Measurements from ENCODE around the gene MACF1.

The MACF1 gene

DNA sequence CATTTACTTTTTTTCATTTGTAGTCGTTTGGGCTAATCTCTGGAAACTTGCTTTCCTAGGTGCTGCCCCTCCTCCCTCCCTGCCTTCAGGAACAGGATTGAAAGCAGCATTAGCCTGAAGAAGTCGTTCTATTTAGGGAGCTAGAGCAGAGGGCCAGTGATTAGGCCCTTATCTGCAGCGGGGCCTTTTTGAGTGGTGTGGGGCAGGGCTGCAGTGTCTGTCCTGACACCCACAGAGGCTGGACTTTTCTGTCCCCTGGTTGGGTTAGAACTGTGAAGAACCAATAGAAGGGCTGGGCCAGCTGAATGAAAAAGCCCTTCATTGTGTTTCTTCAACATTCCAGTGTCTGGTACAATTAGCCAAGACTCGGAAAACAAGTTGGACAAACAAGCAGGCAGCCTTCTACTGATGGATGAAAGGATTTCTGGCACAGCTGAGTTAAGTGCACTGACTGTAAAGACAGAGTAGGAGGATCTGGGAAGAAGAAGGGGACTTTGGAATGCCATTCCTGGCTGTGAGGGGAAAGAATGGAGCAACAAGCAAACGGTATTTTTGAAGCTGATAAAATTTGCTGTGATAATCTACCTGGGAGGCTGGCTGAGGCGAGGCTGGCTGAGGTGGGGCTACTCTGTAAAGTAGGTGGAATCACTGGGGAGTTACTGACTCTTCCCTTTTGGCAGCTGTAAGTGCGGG, 9.7 kb downstream of the MACF1 start:
- DNase-seq = no peak

- no peak for DNase-seq
Observed at GRCh38 chr1:39214714-39214997, 10.2 kb downstream of the MACF1 start.

- DNase-seq = peak; percentile 34
Observed at GRCh38 chr1:39214998-39215873, 10.7 kb downstream of the MACF1 start.

DNA sequence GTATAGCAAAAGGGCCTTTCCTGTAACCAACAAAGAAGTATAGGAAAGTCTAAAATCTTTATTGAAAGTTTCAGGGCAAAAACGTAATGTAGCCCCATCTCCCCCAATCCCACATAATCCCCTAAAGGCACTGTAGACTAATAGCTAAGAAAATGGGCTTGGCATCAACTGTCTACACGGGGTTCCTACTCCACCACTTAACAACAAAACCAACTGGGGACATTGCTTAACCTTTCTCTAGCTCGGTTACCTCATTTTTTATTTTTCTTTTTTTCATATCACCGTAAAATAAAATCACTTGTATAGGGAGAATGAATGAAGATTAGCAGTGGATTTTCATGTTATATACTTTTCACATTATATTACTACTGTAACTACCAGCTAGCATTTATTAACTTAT, 12.3 kb downstream of the MACF1 start:
- DNase-seq = no peak

- DNase-seq = no peak
Observed at GRCh38 chr1:39220891-39221870, 16.7 kb downstream of the MACF1 start.

DNA sequence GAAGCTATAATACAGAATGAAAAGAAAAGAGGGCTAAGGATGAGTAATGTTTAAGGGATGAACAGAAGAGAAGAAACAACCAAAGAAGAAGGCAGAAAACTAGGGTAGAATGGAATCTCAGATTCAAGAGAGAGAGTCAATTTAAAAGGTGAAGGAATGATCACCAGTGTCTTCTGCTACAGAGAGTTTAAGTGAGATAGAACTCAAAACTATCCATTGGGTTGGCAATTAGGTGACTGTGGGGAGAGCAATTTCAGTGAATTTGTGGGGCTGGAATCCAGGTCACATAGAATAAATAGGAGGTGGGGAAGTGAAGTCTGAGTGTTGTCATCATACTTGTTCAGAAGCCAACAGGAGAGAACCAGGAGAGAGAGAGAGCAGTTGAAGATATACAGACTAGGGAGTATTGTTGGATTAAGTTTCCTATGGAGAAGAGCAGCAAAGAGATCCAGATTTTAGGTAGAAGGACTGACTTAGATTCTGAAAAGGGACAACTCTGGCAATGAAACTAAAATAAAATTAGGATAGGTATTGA, 19.9 kb downstream of the MACF1 start:
- DNase-seq = no peak

DNA sequence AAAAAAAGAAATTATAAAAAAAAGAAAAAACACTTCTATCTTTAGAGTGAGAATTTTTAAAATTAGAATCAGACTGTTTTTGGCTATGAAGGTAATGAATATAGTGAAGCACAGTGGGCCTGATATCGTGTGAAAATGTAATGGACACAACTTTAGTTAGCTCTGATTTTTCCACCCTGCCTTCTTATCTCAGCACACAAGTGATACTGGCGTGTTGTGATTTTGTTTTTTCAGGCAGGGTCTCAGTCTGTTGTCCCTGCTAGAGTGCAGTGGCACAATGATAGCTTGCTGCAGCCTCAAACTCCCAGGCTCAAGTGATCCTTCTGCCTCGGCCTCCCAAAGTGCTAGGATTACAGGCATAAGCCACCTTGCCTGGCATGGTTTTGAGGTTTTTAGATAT, 22.3 kb downstream of the MACF1 start:
- DNase-seq = no peak

DNA sequence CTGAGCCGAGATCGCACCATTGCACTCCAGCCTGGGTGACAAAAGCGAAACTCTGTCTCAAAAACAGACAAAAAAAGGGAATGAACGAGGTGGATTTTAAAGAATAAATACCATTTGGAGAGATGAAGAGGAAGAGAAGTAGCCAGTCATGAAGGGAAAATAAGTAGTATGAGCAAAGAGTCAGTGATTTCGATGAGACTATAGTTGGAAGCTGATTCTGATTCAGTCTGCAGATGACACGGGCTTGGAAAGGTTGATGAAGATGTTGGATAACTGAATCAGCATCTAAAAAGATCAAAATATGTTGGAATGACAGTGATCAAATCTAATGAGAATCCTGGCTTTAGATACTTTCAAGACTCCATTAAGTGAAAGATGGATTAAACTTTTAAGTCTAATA, 23.8 kb downstream of the MACF1 start:
- no peak for DNase-seq

DNA sequence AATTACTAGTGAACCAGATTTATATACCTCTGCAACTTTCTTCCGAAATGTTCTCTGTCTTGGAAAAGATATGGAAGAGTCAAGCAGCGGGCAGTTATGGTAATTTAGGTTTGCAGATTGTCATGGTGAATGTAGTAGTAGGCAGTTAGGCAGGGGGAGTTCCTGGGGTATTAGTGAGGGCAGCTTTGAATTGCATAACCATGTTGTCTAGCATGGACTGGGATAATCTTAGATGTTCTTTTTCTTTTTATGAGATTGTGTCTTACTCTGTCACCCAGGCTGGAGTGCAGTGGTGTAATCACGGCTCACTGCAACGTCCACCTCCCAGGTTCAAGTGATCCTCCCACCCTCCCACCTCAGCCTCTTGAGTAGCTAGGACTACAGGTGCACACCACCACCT, 25.0 kb downstream of the MACF1 start:
- DNase-seq = no peak

DNA sequence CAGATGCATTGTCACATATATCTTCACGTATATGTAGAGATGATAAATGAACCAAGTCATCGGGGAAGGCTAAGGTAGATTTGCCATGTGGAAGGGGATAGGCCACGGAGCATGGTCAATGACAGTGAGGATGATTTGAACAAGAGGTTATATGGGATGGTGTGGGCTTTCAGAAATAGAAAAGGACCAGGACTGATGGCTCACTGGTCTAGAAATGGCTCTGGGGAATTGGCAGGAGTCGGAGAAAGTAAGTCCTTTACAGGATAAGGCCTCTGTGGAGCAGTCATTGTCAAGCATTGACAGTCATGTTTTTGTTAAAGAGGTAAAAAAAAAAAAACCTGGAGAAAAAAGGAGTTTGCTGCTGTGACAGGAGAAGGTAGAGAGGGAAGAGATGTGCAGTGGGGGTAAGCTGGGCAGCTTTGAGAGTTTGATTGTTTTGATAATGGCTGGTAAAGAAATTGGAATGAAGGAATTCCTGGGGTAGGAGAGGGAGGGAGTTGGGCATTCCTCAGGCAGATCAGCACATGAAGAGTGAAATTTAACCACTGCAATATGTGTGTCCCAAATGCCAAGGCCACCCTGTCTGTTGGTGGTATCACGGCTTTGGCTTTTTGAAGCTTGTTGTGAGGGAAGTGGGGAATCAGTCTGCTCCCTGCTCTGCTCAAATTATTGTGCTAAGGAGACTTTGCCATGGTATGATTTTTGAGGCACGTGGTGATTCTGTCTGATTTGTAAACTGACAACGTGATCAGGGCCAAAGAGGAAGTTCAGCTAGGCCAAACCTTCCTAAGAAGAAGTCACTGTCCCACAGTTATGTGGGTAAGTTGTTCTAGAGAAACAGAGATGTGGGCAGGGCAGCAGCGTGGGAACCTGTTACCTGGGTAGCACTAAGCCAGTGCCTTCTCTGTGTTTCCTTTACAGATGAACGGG, 26.0 kb downstream of the MACF1 start:
- no peak for DNase-seq

DNA sequence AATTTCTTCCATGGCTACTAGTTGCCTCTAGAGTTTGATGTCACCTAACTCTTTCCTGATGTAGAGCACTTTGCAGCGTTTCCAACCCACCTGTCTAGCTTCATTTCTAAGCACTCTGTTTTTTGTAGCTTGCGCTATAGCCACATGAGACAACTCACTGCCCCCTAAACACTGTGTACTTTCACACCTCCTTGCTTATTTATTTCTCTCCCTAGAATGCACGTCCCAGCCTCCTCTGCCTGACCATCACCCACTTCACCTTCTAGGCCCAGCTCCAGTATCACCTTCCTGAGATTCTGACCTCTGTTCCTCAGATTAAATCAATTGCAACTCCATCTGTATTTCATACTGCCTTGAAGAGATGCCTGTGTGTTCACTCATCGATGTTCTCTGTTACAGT, 32.5 kb downstream of the MACF1 start:
- DNase-seq = no peak

DNA sequence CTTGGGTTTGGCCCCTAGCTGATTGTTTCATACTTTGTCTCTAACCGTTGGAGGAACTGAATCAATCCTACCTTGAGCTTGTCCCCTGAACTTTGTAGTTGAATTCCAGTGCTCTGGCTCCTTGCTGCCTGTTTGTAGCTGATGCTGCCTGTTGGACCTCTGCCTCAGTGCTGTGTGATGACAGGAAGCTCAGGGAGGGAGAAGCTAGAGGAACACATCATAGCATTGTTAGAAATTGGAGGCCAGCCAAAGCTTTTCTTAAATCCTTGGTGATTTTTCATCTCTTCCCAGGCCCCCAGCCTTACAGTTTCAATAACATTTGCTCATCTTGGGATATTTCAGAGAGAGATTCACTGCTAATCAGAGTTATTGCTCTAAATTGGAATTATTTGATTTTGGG, 34.0 kb downstream of the MACF1 start:
- peak; percentile 47 for DNase-seq

- no peak for DNase-seq
Observed at GRCh38 chr1:39239968-39240367, 35.5 kb downstream of the MACF1 start.

DNA sequence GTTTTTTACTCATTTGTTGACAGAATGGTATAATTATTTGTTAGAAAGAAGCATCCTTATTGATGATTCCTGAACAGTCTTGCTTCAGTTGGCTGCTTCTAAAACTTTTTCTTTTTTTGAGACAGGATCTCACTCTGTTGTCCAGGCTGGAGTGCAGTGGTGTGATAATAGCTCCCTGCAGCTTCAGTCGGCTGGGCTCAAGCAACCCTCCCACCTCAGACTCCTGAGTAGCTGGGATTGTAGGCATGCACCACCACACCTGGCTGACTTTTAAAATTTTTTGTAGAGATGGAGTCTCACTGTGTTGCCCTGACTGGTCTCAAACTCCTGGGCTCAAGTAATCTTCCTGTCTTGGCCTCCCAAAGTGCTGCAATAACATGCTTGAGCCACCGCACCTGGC, 38.8 kb downstream of the MACF1 start:
- no peak for DNase-seq

GRCh38 chr1:39250460-39251240, 46.2 kb downstream of the MACF1 start:
- DNase-seq = peak; percentile 72

DNA sequence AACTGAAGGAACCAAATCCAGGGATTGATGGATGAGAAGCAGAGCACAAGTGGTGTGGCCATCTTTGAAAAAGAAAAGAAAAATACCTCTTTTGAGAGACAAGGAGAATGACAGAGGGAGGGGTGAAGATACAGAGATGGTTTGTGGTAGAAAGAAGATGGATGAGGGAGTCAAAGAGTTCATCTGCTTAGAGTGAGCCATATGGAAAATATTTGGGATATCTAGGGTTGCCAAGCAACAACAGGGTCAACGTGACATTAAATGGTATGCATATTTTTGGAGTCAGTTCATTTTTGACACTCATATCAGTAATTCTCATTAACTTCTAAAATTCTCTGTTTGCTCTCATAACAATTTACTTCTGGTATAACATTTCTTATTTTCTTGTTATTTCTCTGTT, 50.7 kb downstream of the MACF1 start:
- DNase-seq = peak; percentile 23

DNA sequence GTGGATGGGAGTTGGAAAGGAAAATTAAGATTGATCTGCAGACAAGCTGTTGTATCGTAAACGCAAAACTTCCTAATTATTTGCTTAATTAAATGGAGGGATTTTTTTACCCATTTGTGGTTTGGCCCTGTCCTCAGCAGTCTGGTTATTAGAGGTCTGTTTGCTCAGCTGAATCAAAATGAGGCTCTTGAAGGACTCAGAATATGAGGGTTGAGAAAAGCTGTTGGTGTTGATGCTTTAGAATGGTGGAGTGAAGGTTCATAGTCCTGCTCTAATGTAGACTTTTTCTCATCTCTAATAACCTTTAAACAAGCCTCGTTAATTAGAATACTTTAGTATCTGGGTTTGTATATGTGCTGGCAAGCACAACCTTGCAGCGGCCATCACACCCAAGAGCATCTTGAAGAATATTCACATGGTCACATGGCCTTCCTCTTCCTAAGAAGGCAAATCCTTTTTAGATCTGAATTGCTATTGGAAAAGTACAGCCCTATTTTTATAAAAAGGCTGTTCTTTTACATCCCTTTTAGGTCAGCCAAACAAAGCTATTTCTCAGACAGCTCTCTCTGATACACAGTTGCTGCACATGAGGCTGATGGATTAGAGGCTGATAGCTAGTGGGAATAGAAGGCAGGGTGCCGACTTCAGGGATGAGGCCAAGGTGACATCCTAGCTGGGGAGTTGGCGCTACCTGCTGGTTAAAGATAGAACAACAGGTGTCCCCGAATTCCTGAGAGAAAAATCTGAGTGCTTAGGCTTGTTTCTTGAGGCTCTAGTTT, 53.8 kb downstream of the MACF1 start:
- DNase-seq = peak; percentile 61

GRCh38 chr1:39258925-39259244, 54.4 kb downstream of the MACF1 start:
- no peak for DNase-seq

- DNase-seq = peak; percentile 71
Observed at GRCh38 chr1:39261712-39262221, 57.3 kb downstream of the MACF1 start.

- DNase-seq = no peak
Observed at GRCh38 chr1:39262802-39263201, 58.3 kb downstream of the MACF1 start.
